ENCODE data around the gene CPA1.

CPA1 gene

GRCh38 chr7:130394421-130395195 is 14.3 kb downstream of the CPA1 start:
- peak; percentile 15 for DNase-seq (ENCODE audit: low read depth)

GRCh38 chr7:130395421-130395820 is 15.1 kb downstream of the CPA1 start:
- no peak for DNase-seq (ENCODE audit: low read depth)

- DNase-seq (ENCODE audit: low read depth), result no peak
These were observed 15.8 kb downstream of the CPA1 start for GRCh38 chr7:130396109-130396508.

- no peak for DNase-seq (ENCODE audit: low read depth)
These were observed 16.9 kb downstream of the CPA1 start for GRCh38 chr7:130397051-130397757.

GRCh38 chr7:130397758-130398073 is 17.4 kb downstream of the CPA1 start:
- no peak for DNase-seq (ENCODE audit: low read depth)

GRCh38 chr7:130398526-130399090 is 18.3 kb downstream of the CPA1 start:
- no peak for DNase-seq (ENCODE audit: low read depth)

- no peak for DNase-seq (ENCODE audit: low read depth)
These were observed 19.9 kb downstream of the CPA1 start for GRCh38 chr7:130400120-130400572.

- no peak for DNase-seq (ENCODE audit: low read depth)
These were observed 20.8 kb downstream of the CPA1 start for GRCh38 chr7:130401101-130401500.

GRCh38 chr7:130401578-130401977 is 21.3 kb downstream of the CPA1 start:
- no peak for DNase-seq (ENCODE audit: low read depth)

- DNase-seq (ENCODE audit: low read depth), result no peak
These were observed 24.7 kb downstream of the CPA1 start for GRCh38 chr7:130405003-130405402.

GRCh38 chr7:130409067-130409711 is 28.9 kb downstream of the CPA1 start:
- no peak for DNase-seq (ENCODE audit: low read depth)

GRCh38 chr7:130409712-130410072 is 29.4 kb downstream of the CPA1 start:
- DNase-seq (ENCODE audit: low read depth), result no peak

- no peak for DNase-seq (ENCODE audit: low read depth)
These were observed 30.7 kb downstream of the CPA1 start for GRCh38 chr7:130410868-130411541.

- DNase-seq (ENCODE audit: low read depth), result no peak
These were observed 32.9 kb downstream of the CPA1 start for GRCh38 chr7:130413201-130413600.

- no peak for DNase-seq (ENCODE audit: low read depth)
These were observed 34.7 kb downstream of the CPA1 start for GRCh38 chr7:130415006-130415405.

GRCh38 chr7:130417213-130417612 is 36.9 kb downstream of the CPA1 start:
- no peak for DNase-seq (ENCODE audit: low read depth)

GRCh38 chr7:130418306-130418705 is 38.0 kb downstream of the CPA1 start:
- DNase-seq (ENCODE audit: low read depth), result no peak

GRCh38 chr7:130419658-130420057 is 39.4 kb downstream of the CPA1 start:
- DNase-seq (ENCODE audit: low read depth), result no peak

- DNase-seq (ENCODE audit: low read depth), result no peak
These were observed 40.8 kb downstream of the CPA1 start for GRCh38 chr7:130420943-130421578.

- no peak for DNase-seq (ENCODE audit: low read depth)
These were observed 41.4 kb downstream of the CPA1 start for GRCh38 chr7:130421684-130422083.

GRCh38 chr7:130423501-130424037 is 43.3 kb downstream of the CPA1 start:
- no peak for DNase-seq (ENCODE audit: low read depth)

GRCh38 chr7:130425796-130426195 is 45.5 kb downstream of the CPA1 start:
- DNase-seq (ENCODE audit: low read depth), result no peak
